ENCODE data around the gene ORAI1. TPM values are rescaled to one million over a fixed set of nuclear protein-coding genes. Genes with fewer than 3 reads are reported as not detected.

The ORAI1 gene
- total RNA-seq, 1 experiment from 2014 or later, result 28.1 TPM

- no peak for DNase-seq
- intact Hi-C loops (cut with micrococcal nuclease; ENCODE audit: unreplicated experiment), result no loop called here
- Histone ChIP-seq H4K20me1 (ENCODE audit: insufficient read depth) (no peaks in the 10 kb centered on the region), H3K36me3 (ENCODE audit: low read depth) (no peaks in the 10 kb centered on the region), H3K9me3 (ENCODE audit: insufficient read depth, low read depth) (no peaks in the 10 kb centered on the region), H3K27me3 (ENCODE audit: insufficient read depth, low read depth) (no peaks in the 10 kb centered on the region), H3K27ac (peak overlapping the region; percentile 88), H3F3A (ENCODE audit: insufficient read depth, low read depth) (peaks cover 24% of the 10 kb centered on the region; the same call in 1 of the 2 replicates), H3K4me1 (replicated peaks; ENCODE audit: insufficient read depth) (peaks cover 38% of the 10 kb centered on the region), H3K4me2 (peak overlapping the region; percentile 68), H2AFZ (no peak overlapping the region), H3K79me2 (ENCODE audit: low read depth) (peaks cover 3% of the 10 kb centered on the region; the same call in 1 of the 2 replicates), H3K4me3 (no peak overlapping the region; the same call in 1 of the 2 replicates), H3K9me2 (ENCODE audit: insufficient read depth) (no peaks in the 10 kb centered on the region)
- TF ChIP-seq CTCF (conservative IDR thresholded peaks at IDR 0.05) (no peak), EZH2 (IDR thresholded peaks at IDR 0.05; ENCODE audit: low read depth) (no peak)
- CTCF ChIA-PET, result interaction anchor here (0.5 to 1.7 kb wide), 5 partner anchors 25 to 218 kb away, joined by 3 to 12 read pairs (median 3); no protein-coding TSS in a partner anchor
- no TSS peak for BruUV-seq (replicated peaks)
- POLR2A ChIA-PET (ENCODE audit: unreplicated experiment), result interaction anchor here (0.6 to 0.7 kb wide), 4 partner anchors 25 to 231 kb away, joined by 3 to 14 read pairs (median 6); no protein-coding TSS in a partner anchor
These were observed 48.7 kb upstream of the ORAI1 start for GRCh38 chr12:121577443-121578180.

DNA sequence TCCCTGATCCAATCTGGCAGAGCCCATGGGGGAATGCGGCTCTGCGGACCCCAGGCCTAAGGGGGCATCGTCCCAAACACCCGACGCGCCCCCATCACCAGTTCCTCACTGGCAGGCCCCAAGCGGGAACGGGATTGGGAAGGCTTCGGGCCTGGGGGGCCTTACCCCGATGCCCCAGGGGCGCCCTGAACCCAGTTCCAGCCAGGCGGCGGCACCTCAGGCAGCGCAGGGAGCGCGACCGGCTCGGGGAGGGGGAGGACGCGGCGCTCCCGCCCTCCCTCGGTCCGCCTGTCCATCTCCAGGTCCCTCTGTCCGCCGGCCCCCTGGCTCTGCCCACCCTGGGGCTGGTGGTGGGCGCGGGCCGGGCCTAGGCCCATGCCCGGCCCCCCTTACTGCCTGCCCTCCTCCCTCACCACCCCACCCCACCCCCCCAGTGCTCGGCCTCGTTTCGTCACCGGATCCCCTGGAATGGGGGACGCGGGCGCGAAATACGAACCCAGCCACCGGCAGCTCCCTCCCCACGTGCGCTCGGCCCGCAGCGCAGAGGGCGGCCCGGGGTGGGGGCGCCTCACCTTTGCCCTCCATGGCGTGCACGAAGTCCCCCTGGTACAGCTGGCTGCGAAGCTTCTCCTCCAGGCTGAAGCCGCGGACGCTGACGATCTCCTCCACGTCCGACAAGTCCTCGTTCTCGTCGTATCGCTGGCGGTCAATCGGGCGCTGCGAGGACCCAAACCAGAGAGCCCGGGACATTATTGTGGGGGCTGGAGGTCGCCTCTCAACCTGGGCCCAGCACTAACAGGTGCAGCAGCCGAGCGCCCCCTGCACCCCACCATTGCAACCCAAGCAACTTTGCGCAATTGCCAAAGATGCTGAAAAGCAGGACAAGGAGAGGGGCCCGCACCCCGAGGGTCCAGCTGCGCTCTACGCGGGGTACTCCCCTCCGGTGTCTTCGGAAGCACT is 47.8 kb upstream of the ORAI1 start:
- no peaks in the 10 kb centered on the region for H3K27me3 ChIP-seq (ENCODE audit: insufficient read depth, low read depth)
- peaks cover 3% of the 10 kb centered on the region; the same call in 1 of the 2 replicates for H3K79me2 ChIP-seq (ENCODE audit: low read depth)
- peak overlapping the region; percentile 99 for H3K4me2 ChIP-seq
- H3K9me2 ChIP-seq (ENCODE audit: insufficient read depth), result no peaks in the 10 kb centered on the region
- no peaks in the 10 kb centered on the region for H4K20me1 ChIP-seq (ENCODE audit: insufficient read depth)
- H3K4me3 ChIP-seq, result peak overlapping the region; percentile 86; the same call in 1 of the 2 replicates
- H3K9me3 ChIP-seq (ENCODE audit: insufficient read depth, low read depth), result no peaks in the 10 kb centered on the region
- peak overlapping the region; percentile 88 for H3K27ac ChIP-seq
- ChIA-PET CTCF (interaction anchor here (0.9 to 1.7 kb wide), 2 partner anchors 26 to 216 kb away, joined by 3 to 6 read pairs; no protein-coding TSS in a partner anchor), POLR2A (ENCODE audit: unreplicated experiment) (no interaction called here)
- no TSS peak for BruUV-seq (replicated peaks)
- H2AFZ ChIP-seq, result peak overlapping the region; percentile 84
- no peaks in the 10 kb centered on the region for H3K36me3 ChIP-seq (ENCODE audit: low read depth)
- intact Hi-C loops (cut with micrococcal nuclease; ENCODE audit: unreplicated experiment), result no loop called here
- H3F3A ChIP-seq (ENCODE audit: insufficient read depth, low read depth), result peaks cover 24% of the 10 kb centered on the region; the same call in 1 of the 2 replicates
- H3K4me1 ChIP-seq (replicated peaks; ENCODE audit: insufficient read depth), result peaks cover 45% of the 10 kb centered on the region
- TF ChIP-seq CTCF (conservative IDR thresholded peaks at IDR 0.05) (no peak), EZH2 (IDR thresholded peaks at IDR 0.05; ENCODE audit: low read depth) (no peak)
- no peak for DNase-seq
